HG03571 (cell line): ENCODE results near the gene FPGT.
"Not testable (repeated sequence)": the region's sequence is repeated elsewhere in the genome, so short reads cannot be mapped to it uniquely, and the experiment has no call there.

Source experiments
- ATAC-seq: cut with Tn5 transposase; IDR thresholded peaks from one replicate; pipeline ENCODE4 v1.9.1; 2021; ENCODE audit not compliant: unreplicated experiment

Gene FPGT

DNA sequence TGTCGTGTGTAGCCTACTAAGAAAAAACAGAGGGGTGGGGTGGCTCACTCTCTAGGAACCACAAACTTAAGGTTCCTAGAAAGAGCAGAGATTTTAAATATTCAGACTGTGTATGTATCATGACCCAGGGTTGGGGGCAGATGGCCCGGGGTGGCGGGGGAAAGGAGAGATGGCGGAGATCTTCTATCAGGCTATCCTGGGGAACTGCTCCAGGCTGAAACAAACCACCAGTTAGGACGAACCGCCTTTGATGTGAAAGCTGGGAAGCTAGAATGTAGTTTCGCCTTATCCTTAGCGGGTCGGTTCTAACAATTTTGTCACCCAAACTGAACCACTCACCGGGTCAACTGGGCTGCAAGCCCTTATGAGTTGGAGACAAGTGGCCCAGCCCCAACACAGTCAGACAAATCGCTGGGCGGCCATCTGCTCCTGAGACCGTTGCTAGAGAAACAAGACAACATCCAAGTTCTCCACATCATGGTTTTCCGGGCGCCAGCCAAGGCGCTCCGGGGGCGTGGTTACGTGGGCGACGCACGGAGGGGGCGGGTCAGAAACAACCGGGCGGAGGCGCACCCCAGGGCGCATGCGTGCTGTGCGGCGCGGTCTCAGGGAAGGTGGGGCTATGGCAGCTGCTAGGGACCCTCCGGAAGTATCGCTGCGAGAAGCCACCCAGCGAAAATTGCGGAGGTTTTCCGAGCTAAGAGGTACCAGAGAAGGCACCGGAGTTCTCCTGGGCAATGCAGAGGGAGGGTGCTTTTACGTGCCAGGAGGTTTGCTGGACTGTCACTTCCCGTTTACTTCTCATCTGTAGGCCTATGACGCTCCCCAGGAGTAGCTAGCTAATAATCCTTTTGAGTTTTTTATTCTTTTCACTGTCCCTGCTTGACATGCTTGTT, at the start of gene FPGT, which contains the start of gene LRRIQ3:
Gene FPGT (plus strand): TSS at position 586 of the 896 bp plus-strand sequence. CDS start 37 bp downstream, at position 623.
Gene LRRIQ3 (minus strand): TSS at position 520 of the 896 bp plus-strand sequence. CDS start 14,492 bp downstream, outside the sequence.
- ATAC-seq, result peak; percentile 98

- ATAC-seq, result no peak
Measured at GRCh38 chr1:74160046-74160445, 38.0 kb upstream of the FPGT start.

- ATAC-seq, result no peak
Measured at GRCh38 chr1:74161497-74161896, 36.5 kb upstream of the FPGT start.

DNA sequence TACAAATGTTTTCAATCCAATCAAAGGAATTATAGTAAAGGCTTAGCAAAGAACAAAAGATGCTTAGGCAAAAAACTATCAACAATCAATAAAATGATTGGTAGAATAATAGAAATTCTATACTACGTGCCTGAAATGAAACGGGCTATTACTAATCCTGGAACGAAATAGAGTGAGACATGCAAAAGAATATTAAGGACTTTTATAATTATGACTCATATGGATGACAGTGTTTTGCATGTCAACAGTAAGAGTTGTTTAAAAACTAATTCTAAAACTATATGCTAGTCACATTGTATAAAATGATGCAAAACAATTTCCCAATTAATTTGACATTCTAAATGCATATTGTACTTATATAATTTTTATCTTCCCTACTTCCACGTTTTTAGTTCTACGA, 35.7 kb upstream of the FPGT start:
- ATAC-seq, result no peak

- not testable (repeated sequence) for ATAC-seq
Measured at GRCh38 chr1:74174423-74174822, 23.6 kb upstream of the FPGT start.

GRCh38 chr1:74180490-74180889, 17.6 kb upstream of the FPGT start:
- no peak for ATAC-seq

GRCh38 chr1:74193908-74194307, 4.1 kb upstream of the FPGT start:
- ATAC-seq, result no peak

DNA sequence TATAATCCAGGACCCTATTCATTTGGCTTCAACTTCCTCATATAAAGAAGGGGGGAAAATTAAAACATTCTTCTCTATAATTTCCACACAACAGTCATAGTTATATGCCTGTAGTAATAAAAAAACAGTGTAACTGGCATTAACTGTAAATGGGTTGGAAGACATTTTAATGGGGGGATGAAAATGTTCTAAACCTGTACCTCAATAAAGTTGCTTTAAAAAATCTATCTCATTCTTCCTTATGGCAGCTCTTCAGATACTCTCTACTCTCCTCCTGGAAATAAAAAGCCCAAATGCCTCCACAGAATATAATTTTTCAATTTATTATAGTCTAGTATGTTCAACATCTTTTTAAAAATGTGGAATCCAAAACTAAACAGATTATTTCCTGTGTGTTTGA, 2.7 kb upstream of the FPGT start:
- ATAC-seq, result no peak

DNA sequence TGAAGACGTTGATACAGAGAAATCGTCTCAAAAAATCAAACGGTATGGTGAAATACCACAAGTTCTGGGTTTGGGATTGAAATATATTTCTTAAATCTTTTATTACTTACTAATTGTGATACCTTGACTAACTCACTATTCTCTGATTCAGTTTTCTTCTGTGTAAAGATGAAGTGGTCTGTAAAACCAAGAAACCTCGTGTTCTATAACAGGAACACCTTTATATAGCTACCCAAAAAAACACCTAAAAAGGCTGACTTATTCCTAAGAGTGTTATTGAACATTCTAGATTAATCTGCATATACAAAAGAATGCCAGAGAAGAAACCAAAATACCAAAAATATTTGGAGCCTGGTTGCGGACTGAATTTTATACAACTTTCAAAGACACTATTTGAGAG, 787 bp upstream of the FPGT start:
- ATAC-seq, result no peak

GRCh38 chr1:74199504-74199903, 1.5 kb downstream of the FPGT start:
- ATAC-seq, result no peak

DNA sequence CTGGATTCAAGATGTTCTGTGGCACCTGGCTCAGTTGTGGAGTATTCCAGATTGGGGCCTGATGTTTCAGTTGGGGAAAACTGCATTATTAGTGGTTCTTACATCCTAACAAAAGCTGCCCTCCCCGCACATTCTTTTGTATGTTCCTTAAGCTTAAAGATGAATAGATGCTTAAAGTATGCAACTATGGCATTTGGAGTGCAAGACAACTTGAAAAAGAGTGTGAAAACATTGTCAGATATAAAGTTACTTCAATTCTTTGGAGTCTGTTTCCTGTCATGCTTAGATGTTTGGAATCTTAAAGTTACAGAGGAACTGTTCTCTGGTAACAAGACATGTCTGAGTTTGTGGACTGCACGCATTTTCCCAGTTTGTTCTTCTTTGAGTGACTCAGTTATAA, 7.2 kb downstream of the FPGT start:
- ATAC-seq, result no peak

DNA sequence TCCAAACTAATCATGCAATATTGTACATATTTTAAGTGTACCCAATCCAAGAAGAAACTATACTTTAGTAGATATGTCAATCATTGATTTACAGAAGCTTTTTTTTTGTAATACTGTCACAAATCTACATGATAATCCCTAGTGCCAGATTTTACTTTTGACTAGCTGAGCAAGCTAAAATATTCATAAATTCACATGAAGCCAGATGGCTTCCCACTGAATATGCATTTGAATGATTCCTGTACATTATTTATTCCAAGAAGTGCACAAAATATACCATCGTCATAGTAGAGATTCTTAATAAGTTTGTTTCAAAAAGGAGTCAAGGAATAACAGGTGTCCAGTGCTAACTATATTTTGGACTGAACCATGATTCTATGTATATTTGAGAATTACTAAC, 17.2 kb downstream of the FPGT start:
- ATAC-seq, result no peak

DNA sequence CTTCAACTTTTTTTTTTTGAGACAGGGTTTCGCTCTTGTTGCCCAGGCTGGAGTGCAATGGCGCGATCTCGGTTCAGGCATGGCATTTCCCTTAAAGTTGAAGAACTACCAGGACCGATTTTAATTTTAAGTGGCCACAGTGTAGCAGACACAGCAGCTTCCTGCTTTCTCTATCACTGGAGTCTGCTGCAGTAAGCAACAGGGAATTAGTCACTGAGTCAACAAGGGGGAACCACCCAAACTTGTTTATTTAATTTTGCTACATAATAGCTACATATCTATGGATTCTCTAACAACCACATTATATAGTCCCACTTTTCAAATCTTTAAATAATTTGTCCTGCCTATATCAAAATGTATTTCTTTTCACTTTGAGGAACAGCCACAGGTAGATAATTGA, 24.7 kb downstream of the FPGT start:
- ATAC-seq, result no peak

DNA sequence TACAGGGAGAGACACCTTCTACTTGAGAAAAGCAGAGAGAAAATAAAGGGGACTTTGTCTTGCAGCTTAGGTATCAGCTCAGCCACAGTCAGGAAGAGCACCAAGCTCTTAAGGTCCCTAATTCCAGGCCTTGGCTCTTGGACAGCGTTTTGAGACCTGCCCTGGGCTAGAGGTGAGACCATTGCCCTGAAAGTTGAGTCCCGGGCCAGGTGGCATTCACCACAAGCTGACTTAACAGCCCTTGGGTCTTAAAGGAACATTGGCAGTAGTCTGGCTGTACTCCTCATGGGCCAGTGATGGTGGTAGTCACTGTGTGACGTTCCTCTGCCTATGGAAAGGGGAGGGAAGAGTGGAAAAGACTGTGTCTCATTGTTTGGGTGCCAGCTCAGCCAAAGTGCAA, 25.4 kb downstream of the FPGT start:
- no peak for ATAC-seq

DNA sequence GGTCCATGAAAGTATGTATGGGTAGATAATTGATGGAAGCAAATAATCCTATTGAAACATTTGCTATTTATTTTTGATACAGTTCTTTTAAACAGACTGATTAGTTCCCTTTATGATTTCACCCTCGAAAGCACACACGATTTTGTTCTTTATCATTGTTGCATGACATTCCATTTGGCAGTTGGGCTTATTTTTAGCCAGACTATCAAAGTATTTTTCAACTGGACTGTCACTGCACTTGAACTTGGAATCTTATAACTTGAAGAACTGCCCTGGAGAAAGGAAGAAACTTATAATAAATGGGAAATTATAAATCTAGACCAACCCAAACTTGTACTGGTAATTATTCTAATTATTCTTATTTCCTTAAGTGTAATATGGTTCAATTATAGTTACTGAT, 37.1 kb downstream of the FPGT start, which contains the start of gene TNNI3K:
Gene TNNI3K (plus strand): TSS at position 235 of the 400 bp plus-strand sequence. CDS start 65 bp downstream, at position 300.
- no peak for ATAC-seq

- ATAC-seq, result no peak
Measured at GRCh38 chr1:74236440-74236839, 38.4 kb downstream of the FPGT start.

GRCh38 chr1:74237035-74237434, 39.0 kb downstream of the FPGT start:
- no peak for ATAC-seq

DNA sequence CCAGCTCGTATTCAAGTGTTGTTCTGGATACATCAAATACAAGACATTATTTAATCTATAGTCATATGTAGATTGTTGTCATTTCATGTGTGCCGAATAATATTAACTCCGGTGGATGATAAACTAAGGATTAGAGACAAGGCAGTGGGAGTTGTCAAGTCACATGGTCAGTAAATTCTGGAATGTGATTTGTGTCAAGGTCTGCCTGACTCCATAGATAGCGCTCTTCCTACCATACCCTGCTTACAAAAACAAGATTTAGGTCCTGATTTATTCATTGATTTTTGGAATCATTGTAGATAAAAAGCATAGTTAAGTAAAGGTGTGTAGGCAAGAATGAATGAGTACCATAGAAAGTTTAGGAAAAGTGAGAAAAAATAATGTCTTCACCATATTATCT, 39.7 kb downstream of the FPGT start:
- ATAC-seq, result no peak

DNA sequence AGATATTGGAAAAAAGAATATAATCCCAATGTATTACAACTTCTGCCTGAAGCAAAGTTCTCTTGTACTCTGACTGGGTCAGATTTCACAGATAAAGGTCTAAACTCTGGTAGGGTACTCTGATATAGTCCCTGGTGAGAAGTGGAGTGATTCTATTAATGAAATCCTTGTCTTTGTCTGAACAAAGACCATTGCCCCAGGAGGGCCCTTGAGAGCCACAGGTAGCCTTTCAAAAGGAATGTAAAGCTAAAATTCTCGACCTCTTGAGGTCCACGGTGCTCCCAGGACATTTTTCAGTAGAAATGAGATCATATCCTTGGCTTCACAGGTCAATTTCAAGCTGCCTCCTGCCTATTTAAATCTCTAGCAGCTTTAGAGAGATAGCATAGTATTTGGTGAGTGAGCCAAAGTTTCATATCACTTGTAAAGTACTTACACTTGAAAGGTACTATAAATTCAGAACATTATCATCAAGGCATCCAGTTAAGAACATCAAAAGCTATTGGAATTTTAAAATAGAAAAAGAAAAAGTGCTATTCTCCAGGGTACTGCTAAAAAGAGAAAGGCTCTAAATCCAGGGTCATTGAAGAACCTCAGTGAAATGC, 47.2 kb downstream of the FPGT start:
- ATAC-seq, result no peak

DNA sequence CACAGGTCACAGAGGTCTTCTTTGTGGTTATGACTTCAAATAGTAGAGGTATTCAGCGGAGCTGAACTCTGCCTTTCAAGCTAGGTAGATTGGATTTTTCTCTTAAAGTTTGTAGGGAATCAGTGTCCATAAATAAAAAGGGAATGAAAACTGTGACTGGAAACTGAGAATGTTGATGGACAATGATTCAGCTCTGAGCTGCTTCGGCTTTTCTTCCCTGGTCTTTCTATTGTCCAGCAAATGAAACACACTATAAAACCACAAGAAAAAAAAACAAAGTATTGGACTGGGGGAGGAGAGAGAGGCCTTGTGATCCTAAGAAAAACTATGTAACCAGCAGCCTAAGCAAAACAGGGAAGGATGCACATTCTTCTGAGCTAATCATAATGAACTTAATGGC, 48.3 kb downstream of the FPGT start:
- no peak for ATAC-seq

- ATAC-seq, result no peak
Measured at GRCh38 chr1:74247881-74248528, 50.0 kb downstream of the FPGT start.
